Keratinocyte (primary cell): Measurements from ENCODE around the gene ZC3H10.

Source experiments
- CTCF ChIP-seq, 3 experiments: IDR thresholded peaks in 1 of 3; conservative IDR thresholded peaks in 1 of 3; optimal IDR thresholded peaks in 1 of 3; 2 replicates in 2 of 3; 3 replicates in 1 of 3; pipeline versions ENCODE3 to v1.5.1; 2011; ENCODE audit warnings: low read length in 3 of 3, mild to moderate bottlenecking in 3 of 3, moderate library complexity in 2 of 3, control low read depth in 1 of 3, inconsistent platforms in 1 of 3; ENCODE audit not compliant: insufficient read depth in 2 of 3; ENCODE audit errors: extremely low read depth in 1 of 3
- EZH2 ChIP-seq: IDR thresholded peaks from one replicate; pipeline ENCODE4 v1.6.1; 2012; ENCODE audit warnings: inconsistent platforms, mild to moderate bottlenecking, low read length, moderate library complexity

- TF ChIP-seq CTCF (optimal IDR thresholded peaks at IDR 0.05 in 1 of 3, IDR thresholded peaks at IDR 0.05 in 1 of 3, conservative IDR thresholded peaks at IDR 0.05 in 1 of 3; ENCODE audit: extremely low read depth in 1 of 3, insufficient read depth in 2 of 3, low read length in 3 of 3) (no peak), EZH2 (no peak)
Observed at GRCh38 chr12:56098592-56098991, 19.5 kb upstream of the ZC3H10 start.
